HEK293 (cell line): Measurements from ENCODE around the gene STK40.

Experiments
- CTCF ChIA-PET: fragments of 350-600 bp; formaldehyde crosslinking; extraction: SDS; loops from one replicate; lab custom pipeline; 2021; ENCODE audit warnings: antibody characterized with exemption; lab: Yijun Ruan, JAX
- POLR2A ChIA-PET: fragments of 300-600 bp; formaldehyde crosslinking; extraction: SDS; loops from one replicate; lab custom pipeline; 2020; ENCODE audit warnings: antibody characterized with exemption, inconsistent platforms; lab: Yijun Ruan, JAX
- H3K27ac ChIP-seq: fragments of 200-500 bp; sonication (Bioruptor generic); 2 replicates; pipeline ENCODE4 v1.5.1; 2014; ENCODE audit warnings: low read depth, low read length, control low read depth, inconsistent platforms; ENCODE audit errors: extremely low read depth
- H3K36me3 ChIP-seq, 2 experiments: fragments of 200-500 bp in 1 of 2; sonication (Bioruptor generic) in 1 of 2; 1 replicate in 1 of 2; 2 replicates in 1 of 2; pipeline ENCODE4 v1.5.1; 2014 to 2017; ENCODE audit warnings: inconsistent platforms in 2 of 2, low read length in 2 of 2; ENCODE audit not compliant: control insufficient read depth in 2 of 2, insufficient read depth in 1 of 2
- H3K4me1 ChIP-seq: fragments of 200-500 bp; sonication (Bioruptor generic); 2 replicates; pipeline ENCODE4 v1.5.1; 2014; ENCODE audit warnings: mild to moderate bottlenecking, low read length, inconsistent platforms; ENCODE audit not compliant: control insufficient read depth, insufficient read depth
- H3K4me3 ChIP-seq: 2 replicates; pipeline ENCODE4 v1.5.1; 2011; ENCODE audit warnings: low read depth, mild to moderate bottlenecking, control low read depth, low read length, moderate library complexity
- H3K9me3 ChIP-seq: fragments of 200-500 bp; sonication (Bioruptor generic); 2 replicates; pipeline ENCODE4 v1.5.1; 2014; ENCODE audit warnings: low read depth, low read length, inconsistent platforms; ENCODE audit not compliant: control insufficient read depth, insufficient read depth
- GFI1B ChIP-seq: fragments of 450-650 bp; formaldehyde crosslinking; IDR thresholded peaks from 2 replicates; pipeline ENCODE4 v1.5.1; 2016; ENCODE audit warnings: missing biosample characterization, missing genetic modification characterization
- HOXD13 ChIP-seq: sonication (generic); formaldehyde crosslinking; IDR thresholded peaks from 2 replicates; pipeline ENCODE4 v1.8.0; 2022; ENCODE audit warnings: missing genetic modification reagents, borderline replicate concordance
- SP7 ChIP-seq: fragments of 450-650 bp; formaldehyde crosslinking; IDR thresholded peaks from 2 replicates; pipeline ENCODE4 v1.5.1; 2016; ENCODE audit warnings: missing biosample characterization, missing genetic modification characterization
- TCF7L2 ChIP-seq: IDR thresholded peaks from 2 replicates; pipeline ENCODE4 v1.6.1; 2011; ENCODE audit warnings: low read depth, mild to moderate bottlenecking, inconsistent platforms, low read length, moderate library complexity, borderline replicate concordance
- ZBTB21 ChIP-seq: fragments of 450-650 bp; formaldehyde crosslinking; IDR thresholded peaks from 2 replicates; pipeline ENCODE4 v1.5.1; 2017; ENCODE audit warnings: missing biosample characterization, missing genetic modification characterization
- ZNF140 ChIP-seq: fragments of 450-650 bp; formaldehyde crosslinking; IDR thresholded peaks from 2 replicates; pipeline ENCODE4 v1.5.1; 2016; ENCODE audit warnings: missing biosample characterization, missing genetic modification characterization
- ZNF184 ChIP-seq: fragments of 450-650 bp; IDR thresholded peaks from 2 replicates; pipeline ENCODE4 v1.5.1; 2018; ENCODE audit warnings: missing biosample characterization, mild to moderate bottlenecking, missing genetic modification characterization
- ZNF366 ChIP-seq: fragments of 450-650 bp; formaldehyde crosslinking; conservative IDR thresholded peaks from 2 replicates; pipeline ENCODE4 v1.5.1; 2016; ENCODE audit warnings: missing biosample characterization, missing genetic modification characterization
- ZNF37A ChIP-seq: fragments of 450-650 bp; IDR thresholded peaks from 2 replicates; pipeline ENCODE4 v1.5.1; 2018; ENCODE audit warnings: missing biosample characterization, missing genetic modification characterization
- ZNF391 ChIP-seq: fragments of 450-650 bp; formaldehyde crosslinking; IDR thresholded peaks from 2 replicates; pipeline ENCODE4 v1.5.1; 2016; ENCODE audit warnings: low read depth, missing biosample characterization, missing genetic modification characterization, borderline replicate concordance
- ZNF394 ChIP-seq: fragments of 450-650 bp; formaldehyde crosslinking; IDR thresholded peaks from 2 replicates; pipeline ENCODE4 v1.5.1; 2016; ENCODE audit warnings: missing biosample characterization, missing genetic modification characterization, mild to moderate bottlenecking, moderate library complexity, borderline replicate concordance
- ZNF404 ChIP-seq: fragments of 450-650 bp; formaldehyde crosslinking; IDR thresholded peaks from 2 replicates; pipeline ENCODE4 v1.5.1; 2017; ENCODE audit warnings: missing biosample characterization, missing genetic modification characterization
- ZNF423 ChIP-seq: fragments of 450-650 bp; formaldehyde crosslinking; IDR thresholded peaks from 2 replicates; pipeline ENCODE4 v1.5.1; 2016; ENCODE audit warnings: missing biosample characterization, missing genetic modification characterization
- ZNF548 ChIP-seq: fragments of 450-650 bp; formaldehyde crosslinking; IDR thresholded peaks from 2 replicates; pipeline ENCODE4 v1.5.1; 2016; ENCODE audit warnings: missing biosample characterization, missing genetic modification characterization
- ZNF571 ChIP-seq: fragments of 450-650 bp; formaldehyde crosslinking; IDR thresholded peaks from 2 replicates; pipeline ENCODE4 v1.5.0; 2017; ENCODE audit warnings: missing biosample characterization, missing genetic modification characterization
- ZNF654 ChIP-seq: fragments of 450-650 bp; formaldehyde crosslinking; IDR thresholded peaks from 2 replicates; pipeline ENCODE4 v1.5.1; 2016; ENCODE audit warnings: low read depth, missing biosample characterization, missing genetic modification characterization
- ZNF830 ChIP-seq: fragments of 450-650 bp; IDR thresholded peaks from 2 replicates; pipeline ENCODE4 v1.5.0; 2018; ENCODE audit warnings: missing biosample characterization, missing genetic modification characterization, low read depth, mild to moderate bottlenecking, moderate library complexity
- TF ChIP-seq, protein P1 (sequence below): fragments of 450-650 bp; formaldehyde crosslinking; IDR thresholded peaks from 2 replicates; pipeline ENCODE4 v1.5.1; 2017; ENCODE audit warnings: missing biosample characterization, missing genetic modification characterization
- TF ChIP-seq, protein P2 (sequence below): fragments of 450-650 bp; formaldehyde crosslinking; IDR thresholded peaks from 2 replicates; pipeline ENCODE4 v1.5.1; 2016; ENCODE audit warnings: missing biosample characterization, missing genetic modification characterization
- TF ChIP-seq, protein P3 (sequence below): fragments of 450-650 bp; formaldehyde crosslinking; IDR thresholded peaks from 2 replicates; pipeline ENCODE4 v1.5.1; 2016; ENCODE audit warnings: missing biosample characterization, missing genetic modification characterization
- TF ChIP-seq, protein P4 (sequence below): fragments of 450-650 bp; formaldehyde crosslinking; IDR thresholded peaks from 2 replicates; pipeline ENCODE4 v1.5.1; 2016; ENCODE audit warnings: missing biosample characterization, missing genetic modification characterization
- TF ChIP-seq, protein P5 (sequence below): fragments of 450-650 bp; formaldehyde crosslinking; conservative IDR thresholded peaks from 2 replicates; pipeline ENCODE4 v1.5.1; 2016; ENCODE audit warnings: low read depth, missing biosample characterization, missing genetic modification characterization

The STK40 gene

DNA sequence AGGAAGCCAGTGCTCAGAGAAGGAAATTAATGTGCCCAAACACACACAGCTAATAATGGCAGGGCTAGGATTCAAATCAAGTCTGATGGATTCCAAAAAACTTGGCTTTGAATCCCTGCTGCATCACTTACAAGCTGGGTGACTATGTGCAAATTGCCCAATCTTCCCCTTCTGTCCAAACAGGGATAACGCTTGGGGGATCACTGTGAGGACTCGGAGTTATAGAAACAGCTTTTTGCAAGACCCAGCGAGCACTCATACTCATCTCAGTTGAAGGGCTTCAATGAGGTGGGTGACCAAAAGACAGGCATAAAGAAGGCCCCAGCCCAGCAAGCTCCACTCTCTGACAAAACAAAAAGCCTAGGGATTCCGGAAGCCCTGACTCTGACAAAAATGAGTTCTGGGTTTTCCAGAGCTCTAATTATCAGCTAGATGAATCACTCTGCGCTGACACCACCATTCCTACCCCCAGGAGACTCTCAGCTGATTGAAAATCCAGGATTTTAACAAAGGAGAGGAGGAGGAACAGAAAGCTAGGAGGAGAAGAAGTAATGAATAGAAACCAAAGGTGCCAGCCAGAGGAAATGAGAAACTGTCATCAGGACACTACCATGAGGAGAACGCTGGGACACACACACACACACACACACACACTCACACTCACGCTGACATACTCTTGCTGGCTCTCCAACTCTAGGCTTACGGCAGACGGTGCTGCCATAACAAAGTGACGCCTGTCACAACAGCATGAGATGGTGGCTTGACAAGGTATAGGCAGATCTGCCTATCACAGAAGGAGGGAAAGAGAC lies 1.6 kb upstream of the STK40 start (continued):
- TF ChIP-seq, protein P1, sequence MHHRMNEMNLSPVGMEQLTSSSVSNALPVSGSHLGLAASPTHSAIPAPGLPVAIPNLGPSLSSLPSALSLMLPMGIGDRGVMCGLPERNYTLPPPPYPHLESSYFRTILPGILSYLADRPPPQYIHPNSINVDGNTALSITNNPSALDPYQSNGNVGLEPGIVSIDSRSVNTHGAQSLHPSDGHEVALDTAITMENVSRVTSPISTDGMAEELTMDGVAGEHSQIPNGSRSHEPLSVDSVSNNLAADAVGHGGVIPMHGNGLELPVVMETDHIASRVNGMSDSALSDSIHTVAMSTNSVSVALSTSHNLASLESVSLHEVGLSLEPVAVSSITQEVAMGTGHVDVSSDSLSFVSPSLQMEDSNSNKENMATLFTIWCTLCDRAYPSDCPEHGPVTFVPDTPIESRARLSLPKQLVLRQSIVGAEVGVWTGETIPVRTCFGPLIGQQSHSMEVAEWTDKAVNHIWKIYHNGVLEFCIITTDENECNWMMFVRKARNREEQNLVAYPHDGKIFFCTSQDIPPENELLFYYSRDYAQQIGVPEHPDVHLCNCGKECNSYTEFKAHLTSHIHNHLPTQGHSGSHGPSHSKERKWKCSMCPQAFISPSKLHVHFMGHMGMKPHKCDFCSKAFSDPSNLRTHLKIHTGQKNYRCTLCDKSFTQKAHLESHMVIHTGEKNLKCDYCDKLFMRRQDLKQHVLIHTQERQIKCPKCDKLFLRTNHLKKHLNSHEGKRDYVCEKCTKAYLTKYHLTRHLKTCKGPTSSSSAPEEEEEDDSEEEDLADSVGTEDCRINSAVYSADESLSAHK (tag by site-specific recombination), result peak; percentile 93
- peak; percentile 55; the same call in 1 of the 2 replicates for TF ChIP-seq SP7 (tag by site-specific recombination)
- no peak for TF ChIP-seq ZNF184
- TF ChIP-seq ZBTB21, result 0 out of 2 replicates have a peak, but pooled peaks have one; percentile 16
- peak; percentile 34; the same call in 1 of the 2 replicates for TF ChIP-seq ZNF366 (tag by site-specific recombination)
- TF ChIP-seq TCF7L2, result no peak

DNA sequence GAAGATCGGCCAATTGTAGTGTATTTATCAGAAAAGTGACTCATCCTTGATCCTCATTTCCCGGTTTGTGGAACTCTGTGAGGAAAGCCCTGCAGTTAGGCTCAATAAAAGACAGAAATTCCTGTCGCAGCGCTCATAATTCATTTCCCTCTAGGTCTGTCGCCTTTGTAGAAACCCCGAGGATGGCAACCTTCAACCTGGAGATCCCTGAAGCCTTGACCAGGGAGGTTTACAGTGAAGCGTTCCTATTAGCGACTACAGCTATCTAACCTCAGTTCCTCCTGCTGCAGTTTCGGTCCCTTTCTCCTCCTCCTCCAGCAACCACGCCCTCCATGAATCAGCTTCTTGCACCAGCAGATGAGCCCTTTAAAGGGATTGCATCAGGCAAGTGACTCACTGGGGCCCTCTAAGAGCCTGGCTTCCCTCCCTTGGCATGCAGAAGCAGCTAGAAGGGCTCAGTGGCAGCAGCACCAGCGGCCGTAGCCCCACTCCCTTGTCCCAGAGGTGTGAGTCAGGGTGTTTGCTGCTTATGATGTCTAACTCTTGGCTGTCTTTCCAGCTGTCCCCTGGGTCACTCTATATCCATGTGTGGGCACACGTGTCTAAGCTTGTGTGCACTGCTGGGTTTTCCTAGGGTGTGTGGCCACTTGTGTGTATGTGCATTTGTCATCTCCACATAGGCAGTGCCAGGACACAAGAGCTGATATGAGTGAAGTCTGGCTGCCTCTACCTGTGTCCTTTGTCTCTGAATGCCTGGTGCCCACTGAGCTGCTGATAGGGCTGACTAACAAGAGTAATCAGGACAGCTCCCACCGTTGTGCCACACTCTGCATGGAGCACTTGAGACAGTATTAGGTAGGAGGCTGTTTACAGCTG lies 779 bp upstream of the STK40 start:
- Histone ChIP-seq H3K27ac (peak overlapping the region; percentile 78), H3K9me3 (no peaks in the 10 kb centered on the region), H3K4me3 (peak overlapping the region; percentile 34), H3K4me1 (peaks cover 3% of the 10 kb centered on the region), H3K36me3 (peaks cover 0 to 20% of the 10 kb centered on the region in 2 experiments; a peak in 1 of 3 replicates)
- ChIA-PET CTCF (interaction anchor here (0.5 to 2.0 kb wide), 7 partner anchors 9 to 237 kb away, joined by 3 to 19 read pairs (median 4); partner anchors contain the start of gene OSCP1), POLR2A (interaction anchor here (0.9 to 5.8 kb wide), 8 partner anchors 11 to 237 kb away, joined by 3 to 103 read pairs (median 6); partner anchors contain the start of genes LSM10, MRPS15, OSCP1 and SH3D21)
- peak; percentile 67; the same call in 1 of the 2 replicates for TF ChIP-seq ZNF391 (tag by site-specific recombination)
- TF ChIP-seq HOXD13 (CRISPR knock-in tag), result no peak
- TF ChIP-seq ZNF571 (tag by site-specific recombination), result no peak
- TF ChIP-seq, protein P2, sequence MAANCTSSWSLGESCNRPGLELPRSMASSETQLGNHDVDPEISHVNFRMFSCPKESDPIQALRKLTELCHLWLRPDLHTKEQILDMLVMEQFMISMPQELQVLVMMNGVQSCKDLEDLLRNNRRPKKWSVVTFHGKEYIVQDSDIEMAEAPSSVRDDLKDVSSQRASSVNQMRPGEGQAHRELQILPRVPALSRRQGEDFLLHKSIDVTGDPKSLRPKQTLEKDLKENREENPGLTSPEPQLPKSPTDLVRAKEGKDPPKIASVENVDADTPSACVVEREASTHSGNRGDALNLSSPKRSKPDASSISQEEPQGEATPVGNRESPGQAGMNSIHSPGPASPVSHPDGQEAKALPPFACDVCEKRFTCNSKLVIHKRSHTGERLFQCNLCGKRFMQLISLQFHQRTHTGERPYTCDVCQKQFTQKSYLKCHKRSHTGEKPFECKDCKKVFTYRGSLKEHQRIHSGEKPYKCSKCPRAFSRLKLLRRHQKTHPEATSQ (tag by site-specific recombination), result 0 out of 2 replicates have a peak, but pooled peaks have one; percentile 15
- TF ChIP-seq ZNF830 (tag by site-specific recombination), result no peak
- TF ChIP-seq ZNF423 (tag by site-specific recombination), result no peak
- no peak for TF ChIP-seq ZNF654 (tag by site-specific recombination)
- no peak; the same call in 1 of the 2 replicates for TF ChIP-seq GFI1B (tag by site-specific recombination)
- TF ChIP-seq ZNF404 (tag by site-specific recombination), result no peak
- no peak for TF ChIP-seq ZNF37A
- TF ChIP-seq, protein P3, sequence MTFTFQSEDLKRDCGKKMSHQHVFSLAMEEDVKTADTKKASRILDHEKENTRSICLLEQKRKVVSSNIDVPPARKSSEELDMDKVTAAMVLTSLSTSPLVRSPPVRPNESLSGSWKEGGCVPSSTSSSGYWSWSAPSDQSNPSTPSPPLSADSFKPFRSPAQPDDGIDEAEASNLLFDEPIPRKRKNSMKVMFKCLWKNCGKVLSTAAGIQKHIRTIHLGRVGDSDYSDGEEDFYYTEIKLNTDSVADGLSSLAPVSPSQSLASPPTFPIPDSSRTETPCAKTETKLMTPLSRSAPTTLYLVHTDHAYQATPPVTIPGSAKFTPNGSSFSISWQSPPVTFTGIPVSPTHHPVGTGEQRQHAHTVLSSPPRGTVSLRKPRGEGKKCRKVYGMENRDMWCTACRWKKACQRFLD (tag by site-specific recombination), result no peak
- TF ChIP-seq ZNF548, result no peak
- TF ChIP-seq, protein P4, sequence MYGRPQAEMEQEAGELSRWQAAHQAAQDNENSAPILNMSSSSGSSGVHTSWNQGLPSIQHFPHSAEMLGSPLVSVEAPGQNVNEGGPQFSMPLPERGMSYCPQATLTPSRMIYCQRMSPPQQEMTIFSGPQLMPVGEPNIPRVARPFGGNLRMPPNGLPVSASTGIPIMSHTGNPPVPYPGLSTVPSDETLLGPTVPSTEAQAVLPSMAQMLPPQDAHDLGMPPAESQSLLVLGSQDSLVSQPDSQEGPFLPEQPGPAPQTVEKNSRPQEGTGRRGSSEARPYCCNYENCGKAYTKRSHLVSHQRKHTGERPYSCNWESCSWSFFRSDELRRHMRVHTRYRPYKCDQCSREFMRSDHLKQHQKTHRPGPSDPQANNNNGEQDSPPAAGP, result peak; percentile 99
- TF ChIP-seq ZNF140 (tag by site-specific recombination), result no peak
- TF ChIP-seq, protein P5, sequence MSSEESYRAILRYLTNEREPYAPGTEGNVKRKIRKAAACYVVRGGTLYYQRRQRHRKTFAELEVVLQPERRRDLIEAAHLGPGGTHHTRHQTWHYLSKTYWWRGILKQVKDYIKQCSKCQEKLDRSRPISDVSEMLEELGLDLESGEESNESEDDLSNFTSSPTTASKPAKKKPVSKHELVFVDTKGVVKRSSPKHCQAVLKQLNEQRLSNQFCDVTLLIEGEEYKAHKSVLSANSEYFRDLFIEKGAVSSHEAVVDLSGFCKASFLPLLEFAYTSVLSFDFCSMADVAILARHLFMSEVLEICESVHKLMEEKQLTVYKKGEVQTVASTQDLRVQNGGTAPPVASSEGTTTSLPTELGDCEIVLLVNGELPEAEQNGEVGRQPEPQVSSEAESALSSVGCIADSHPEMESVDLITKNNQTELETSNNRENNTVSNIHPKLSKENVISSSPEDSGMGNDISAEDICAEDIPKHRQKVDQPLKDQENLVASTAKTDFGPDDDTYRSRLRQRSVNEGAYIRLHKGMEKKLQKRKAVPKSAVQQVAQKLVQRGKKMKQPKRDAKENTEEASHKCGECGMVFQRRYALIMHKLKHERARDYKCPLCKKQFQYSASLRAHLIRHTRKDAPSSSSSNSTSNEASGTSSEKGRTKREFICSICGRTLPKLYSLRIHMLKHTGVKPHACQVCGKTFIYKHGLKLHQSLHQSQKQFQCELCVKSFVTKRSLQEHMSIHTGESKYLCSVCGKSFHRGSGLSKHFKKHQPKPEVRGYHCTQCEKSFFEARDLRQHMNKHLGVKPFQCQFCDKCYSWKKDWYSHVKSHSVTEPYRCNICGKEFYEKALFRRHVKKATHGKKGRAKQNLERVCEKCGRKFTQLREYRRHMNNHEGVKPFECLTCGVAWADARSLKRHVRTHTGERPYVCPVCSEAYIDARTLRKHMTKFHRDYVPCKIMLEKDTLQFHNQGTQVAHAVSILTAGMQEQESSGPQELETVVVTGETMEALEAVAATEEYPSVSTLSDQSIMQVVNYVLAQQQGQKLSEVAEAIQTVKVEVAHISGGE (tag by site-specific recombination), result no peak
- peak; percentile 59 for TF ChIP-seq ZNF394 (tag by site-specific recombination)
